ENCODE results near the gene PCSK2.

PCSK2 gene

DNA sequence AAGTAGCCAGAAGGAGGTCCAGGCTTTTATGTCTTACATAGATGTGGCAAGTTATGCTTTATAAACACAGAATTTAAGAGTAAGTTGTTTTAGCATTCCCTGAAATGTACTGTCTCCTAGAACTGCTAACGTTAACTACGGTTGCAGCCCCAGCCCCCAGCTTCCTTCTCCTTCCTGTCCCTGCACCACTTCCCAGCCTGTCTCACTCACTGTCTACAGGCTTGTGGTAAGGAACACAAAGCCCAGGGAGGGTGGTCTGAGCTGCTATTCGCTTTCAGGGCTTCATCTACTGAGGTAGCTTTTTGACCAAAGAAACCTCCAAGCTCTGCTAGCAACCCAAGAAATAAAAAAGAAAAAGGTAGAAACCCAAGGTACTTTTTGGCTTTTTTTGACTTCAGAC, 35.9 kb downstream of the PCSK2 start:
- no peak for DNase-seq

DNA sequence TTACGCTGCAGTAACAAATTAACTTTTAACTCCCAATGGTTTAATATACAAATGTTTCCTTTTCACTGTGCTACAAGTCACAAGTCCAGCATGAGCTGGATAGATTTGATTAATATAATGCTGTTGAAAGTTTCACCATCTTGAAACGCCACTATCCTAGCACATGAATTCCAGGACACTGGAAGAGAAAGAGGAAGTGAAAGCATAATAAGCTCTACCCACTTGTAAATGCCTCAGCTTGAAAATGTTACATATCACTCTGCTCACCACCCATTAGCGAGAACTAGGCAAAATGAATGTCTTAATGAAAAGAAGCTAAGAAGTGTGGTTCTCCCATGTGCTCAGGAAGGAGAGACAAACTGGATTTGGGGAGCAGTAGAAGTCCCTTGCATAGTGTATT, 46.9 kb downstream of the PCSK2 start:
- no peak for DNase-seq

DNA sequence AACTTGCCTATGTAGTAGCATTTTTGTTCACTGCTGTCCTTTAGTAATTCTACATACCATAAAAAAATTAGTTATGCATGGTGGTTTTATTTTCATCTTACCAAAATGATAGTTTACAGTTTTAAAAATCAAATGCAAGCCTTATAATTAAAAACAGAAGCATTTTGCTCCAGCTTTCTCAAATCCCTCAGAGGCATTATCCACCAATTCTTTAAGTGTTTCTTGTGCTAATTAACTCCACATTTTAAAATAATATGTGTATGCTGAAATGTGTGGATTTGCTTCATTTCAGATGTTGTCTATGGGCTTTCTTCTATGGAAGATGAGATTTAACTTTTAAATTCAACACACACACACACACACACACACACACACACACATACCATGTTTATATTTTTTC, 49.3 kb downstream of the PCSK2 start:
- DNase-seq: no peak

DNA sequence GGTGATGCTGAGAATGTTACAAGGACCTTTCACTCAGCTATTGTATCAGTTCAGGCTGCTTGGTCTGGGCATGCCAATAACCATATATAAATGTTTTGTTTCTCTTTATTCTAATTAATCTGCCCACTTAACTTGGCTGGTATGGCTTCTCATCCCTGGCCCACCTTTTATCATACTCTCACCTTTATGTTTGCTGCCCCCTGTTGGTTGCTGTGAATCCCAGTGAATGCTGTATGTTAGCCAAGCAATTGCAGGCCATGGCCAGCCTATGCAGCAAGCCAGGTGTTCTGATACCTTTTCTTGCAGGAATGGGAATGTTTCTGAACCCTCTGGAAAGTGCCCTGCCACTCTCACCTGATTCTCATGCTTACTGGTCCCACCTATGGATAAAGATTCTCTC, 54.6 kb downstream of the PCSK2 start:
- no peak for DNase-seq

DNA sequence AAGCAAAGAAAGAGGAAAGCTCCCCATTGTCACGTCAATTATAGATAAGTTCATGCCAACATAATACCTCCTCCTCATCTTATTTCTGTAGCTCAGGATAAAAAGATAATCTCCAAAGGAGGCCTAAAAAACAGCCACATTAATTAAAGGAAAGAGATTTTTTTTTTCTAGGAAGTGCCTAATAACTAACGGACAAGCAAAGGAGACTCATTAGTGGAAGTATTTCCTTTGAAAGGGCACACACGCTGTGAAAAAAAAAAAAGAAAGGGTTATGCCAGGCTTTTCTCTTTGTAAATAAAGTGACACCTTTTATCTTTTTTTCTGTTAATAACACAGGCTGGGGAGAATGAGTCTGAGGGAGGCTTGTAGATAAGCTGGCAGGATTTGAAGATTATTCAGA, 55.7 kb downstream of the PCSK2 start:
- no peak for DNase-seq

DNA sequence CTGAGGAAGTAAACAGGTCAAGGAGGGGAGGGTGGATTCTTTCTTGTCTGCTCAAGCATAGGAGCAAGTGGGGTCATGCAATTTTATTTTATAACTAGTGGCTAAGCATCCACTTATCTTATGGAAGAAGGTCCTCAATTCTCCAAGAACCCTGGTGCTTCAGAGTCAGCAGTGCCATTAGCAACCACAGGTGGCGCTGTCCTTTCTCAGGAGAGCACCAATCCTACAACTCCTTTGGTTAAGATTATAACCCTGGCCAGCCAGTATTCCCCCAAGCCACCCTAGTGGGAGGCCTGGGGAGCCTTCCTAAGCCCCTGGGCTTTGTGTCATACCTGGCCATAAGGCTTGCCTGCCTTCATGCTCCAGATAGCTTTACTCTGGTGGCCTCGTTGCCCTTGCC, 60.7 kb downstream of the PCSK2 start:
- DNase-seq: no peak

DNA sequence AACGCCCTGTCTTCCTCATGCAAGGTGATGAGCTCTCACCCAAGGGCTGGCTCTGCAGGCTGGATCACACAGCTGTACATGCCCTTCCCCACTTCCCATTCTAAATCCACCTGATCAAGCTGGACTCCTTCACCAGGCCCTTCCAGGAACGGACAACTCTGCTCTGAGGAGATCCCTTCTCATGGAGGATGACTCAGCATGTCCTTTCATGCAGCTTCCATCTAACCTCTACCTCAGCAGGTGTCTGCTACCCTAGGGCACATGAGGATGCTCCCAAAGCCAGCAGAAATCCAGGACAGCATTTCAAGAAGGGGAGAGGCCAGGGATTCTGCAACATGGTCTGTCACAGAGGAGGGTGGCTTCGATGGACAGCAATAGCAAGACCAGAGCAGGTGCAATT, 61.2 kb downstream of the PCSK2 start:
- no peak for DNase-seq

DNA sequence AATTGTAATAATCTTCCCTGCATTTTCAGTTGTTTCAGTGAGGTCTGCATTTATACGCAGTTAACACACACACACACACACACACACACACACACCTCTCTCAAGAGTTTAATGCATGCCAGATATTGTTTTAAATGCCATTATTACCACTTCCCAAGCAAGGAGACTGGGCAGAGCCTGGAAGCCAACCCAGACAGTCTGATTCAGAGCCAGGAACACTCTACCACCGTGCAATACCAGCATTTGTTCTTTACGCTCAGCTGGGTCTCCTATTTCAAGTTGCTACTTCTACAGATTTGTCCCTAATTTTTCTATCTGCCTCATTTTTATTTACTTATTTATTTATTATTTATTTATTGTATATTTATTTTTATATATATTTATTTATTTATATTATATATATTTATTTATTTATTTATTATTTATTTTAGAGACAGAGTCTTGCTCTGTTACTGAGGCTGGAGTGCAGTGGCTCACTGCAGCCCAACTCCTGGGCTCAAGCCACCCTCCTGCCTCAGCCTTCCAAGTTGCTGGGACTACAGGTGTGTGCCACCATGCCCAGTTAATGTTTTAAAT, 68.4 kb downstream of the PCSK2 start:
- DNase-seq: no peak

DNA sequence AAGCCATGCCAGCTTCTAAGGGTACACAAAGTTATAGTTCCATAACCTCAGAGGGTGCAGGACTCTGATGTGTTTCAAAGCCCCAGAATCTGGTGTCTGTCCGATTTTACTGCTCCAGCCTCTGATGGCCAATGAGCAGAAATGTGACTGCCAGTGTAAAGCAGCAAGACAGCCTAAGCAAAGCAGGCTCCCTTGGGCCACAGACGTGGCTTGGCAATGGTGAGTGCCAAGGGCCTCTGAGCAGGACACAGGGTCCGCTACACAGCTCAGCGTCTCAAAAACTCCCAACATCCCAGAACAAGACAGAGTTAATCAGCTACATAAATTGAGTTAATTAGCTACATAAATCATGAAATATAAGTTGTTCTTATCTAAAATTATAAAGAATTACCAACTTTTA, 69.2 kb downstream of the PCSK2 start:
- no peak for DNase-seq

DNA sequence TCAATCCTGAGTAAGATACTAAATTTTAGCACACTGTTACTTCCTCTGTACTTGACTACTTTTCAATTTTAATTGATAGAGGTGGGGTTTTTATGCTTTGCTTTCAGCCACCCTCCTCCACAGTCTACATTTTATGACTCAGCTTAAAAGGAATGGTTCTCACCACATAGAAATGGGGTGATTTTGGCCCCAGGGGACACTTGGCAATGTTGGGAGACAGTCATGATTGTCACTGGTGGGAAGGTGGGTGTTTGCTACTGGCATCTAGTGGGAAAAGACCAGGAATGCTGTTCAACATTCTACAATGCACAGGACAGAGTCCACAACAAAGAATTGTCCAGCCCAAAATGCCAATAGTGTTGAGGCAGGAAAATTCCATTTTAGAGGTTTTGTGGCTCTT, 71.3 kb downstream of the PCSK2 start:
- DNase-seq: no peak

DNA sequence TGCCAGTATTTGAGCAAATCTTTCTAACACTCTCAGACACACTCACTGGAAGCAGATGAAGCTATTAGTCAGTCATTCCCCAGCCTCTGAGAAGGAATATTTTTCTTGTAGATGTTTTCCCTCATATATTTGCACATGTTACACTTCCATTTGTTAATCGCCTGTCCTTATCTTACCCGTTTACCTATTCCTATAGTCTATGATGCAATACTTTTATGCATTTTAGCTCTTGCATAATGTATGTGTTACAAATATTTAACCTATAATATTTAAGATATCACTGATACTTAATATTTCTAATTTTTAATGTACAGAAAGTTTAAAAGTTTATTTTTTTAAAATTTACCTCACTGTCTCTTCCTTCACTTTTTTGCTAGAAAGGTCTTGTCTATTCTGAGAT, 71.9 kb downstream of the PCSK2 start:
- DNase-seq: no peak

DNA sequence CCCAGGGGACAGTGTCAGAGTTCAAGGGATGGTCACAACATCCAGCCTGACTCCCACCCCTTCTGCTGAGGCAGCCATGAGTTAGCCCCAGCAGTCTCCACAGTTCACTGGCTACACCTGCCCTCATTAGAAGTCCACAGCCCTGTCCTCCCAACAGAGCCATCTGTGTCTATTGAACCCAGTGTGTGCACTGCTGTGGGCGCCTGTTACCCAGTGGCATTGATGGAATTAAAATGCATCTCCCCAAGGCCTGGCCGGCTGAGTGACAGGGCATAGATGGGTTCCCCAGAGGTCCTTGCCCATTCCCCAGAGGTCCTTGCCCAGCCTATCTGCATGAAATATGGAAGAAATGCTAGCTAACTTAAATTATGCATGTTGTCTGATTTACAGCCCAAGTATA, 73.3 kb downstream of the PCSK2 start:
- no peak for DNase-seq

DNA sequence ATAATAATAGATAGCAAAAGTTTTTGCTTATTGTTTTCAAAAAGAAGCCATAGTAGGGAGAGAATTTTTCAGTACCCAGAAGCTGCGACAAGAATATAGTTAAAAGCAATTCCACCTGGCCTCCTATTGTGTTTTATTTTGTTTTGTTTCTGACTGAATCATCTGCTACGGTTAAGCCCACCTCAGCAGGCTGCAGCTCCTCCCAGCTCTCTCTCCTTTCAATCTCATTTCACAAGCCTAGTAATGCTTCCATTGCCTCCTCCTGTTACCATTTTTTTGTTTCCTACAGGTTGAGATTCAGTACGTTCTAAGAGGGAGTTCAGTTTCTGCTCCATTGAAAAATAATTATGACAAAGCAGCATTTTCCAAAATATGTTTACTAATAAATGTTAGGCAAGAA, 77.9 kb downstream of the PCSK2 start:
- DNase-seq: no peak

DNA sequence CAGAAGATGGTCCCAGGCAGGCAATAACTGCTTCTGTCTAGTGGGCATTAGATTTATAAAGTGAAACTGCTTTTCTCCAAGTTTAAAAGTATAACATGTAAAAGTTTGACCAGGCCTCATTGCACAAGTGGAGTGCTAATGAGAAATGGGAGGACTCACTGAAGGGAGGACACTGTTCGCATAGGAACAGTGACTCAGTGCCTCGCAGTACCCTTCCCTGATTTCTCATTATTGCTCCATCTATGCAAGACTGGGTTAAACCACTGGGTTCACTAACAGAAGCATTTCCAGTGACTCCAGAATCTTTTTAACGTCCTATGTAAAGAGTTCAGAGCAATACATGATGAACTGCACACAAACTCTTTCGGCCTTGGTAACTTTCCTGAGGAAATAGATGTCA, 79.6 kb downstream of the PCSK2 start:
- DNase-seq: no peak

DNA sequence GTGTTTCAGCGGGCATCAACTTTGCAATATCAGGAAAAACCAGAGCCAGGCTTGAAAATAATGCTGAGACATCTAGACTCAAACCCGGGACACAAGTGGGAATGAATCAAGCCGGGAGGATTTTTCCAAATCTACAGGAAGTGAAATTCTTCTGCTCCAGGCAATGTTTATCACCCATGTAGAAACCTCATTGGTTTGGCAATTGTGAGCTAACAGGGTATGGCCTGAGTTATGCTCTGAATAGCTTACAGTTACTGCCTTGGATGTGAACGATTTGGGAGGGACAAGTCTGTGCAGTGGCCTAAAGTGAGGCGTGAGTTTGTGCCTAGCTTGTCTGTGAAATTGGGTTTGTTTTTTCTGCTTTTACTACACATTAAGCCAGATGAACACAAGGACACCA, 87.4 kb downstream of the PCSK2 start:
- no peak for DNase-seq

DNA sequence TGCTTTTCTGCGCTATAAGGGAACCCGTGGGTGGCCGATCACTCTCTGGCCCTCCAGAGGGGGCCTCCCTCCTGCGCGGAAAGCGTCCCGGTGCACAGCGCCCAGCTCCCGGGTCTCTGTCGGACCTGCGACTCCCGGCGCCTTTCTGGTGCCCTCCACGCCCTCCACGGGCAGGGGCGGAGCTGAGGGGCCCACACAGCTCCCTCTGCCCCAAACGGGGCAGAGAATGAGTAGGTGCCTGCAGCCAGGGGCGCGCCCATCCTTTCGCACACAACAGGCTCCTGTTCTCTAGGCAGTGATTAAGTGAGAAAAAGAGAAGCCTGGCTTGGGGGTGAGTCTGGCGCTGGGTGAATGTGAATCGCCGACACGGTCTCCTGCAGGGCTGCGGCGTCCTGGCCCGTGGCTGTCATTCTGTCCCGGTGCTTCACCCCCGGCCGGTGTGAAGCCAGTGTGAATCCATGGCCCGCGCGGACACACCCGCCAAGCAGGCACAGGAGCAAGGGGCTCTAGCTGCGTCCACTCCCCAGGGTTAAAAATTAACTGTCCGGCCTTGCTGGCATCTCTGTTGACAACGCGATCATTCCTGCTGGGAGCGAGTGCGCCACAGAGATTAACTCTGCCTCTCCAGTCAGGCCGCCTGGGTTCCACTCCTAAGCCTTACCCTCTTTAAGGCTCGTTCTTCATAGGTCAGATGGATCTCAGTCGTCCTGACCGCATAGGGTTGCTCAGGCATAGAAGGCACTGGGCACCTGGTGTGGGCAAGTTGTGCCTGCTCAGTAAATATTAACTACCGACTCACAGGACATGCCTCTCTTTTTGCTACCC, 88.8 kb downstream of the PCSK2 start:
- no peak for DNase-seq

DNA sequence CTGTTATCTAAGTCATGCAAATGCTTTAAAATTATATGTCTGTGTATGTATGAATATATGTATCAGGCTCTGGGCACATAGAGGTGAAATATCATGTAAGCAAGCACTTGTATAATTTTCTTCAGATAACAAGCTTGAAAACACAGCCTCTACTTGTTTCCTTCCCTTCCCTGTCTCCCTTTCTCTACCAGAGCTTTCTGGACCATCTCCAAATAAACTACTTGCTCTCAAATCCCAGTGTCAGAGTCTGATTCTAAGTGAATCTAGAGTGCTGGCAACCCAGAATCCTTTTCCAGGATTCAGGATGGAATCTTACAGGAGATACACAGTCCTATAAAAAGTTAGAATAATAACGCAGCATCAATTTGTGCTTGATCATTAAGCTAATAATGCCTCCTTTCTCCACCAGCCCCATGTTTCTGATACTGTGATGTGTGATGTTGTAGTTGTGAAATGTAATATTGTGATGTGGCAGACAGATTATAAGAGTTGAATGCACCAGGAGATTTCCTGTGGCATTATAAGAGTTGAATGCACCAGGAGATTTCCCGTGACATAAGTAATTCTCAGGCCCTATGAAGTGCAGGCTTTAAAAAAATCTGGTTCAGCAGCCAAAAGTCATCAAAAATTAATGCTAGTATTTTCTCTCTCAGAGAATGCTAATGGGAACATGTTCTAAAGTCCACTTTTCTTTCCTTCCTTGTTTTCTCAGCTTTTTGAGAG, 89.6 kb downstream of the PCSK2 start:
- no peak for DNase-seq

DNA sequence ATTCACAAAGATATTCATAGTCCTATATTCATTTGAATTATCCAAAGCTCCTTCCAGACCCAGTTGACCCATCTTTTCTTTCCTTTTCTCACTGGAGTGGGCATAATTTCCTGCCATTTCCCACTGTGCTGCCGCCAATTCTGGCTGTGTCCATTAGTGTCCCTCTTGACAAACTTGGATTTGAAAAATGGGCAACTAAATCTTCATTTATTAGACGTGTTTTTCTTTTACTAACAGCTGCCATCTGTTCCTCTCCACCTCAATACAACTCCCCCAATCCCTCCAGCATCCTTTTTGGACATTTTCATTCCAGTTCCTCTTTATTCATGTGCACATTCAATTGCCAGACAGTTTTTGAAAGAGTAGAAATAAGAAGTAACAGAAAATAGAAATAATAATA, 90.5 kb downstream of the PCSK2 start:
- no peak for DNase-seq

DNA sequence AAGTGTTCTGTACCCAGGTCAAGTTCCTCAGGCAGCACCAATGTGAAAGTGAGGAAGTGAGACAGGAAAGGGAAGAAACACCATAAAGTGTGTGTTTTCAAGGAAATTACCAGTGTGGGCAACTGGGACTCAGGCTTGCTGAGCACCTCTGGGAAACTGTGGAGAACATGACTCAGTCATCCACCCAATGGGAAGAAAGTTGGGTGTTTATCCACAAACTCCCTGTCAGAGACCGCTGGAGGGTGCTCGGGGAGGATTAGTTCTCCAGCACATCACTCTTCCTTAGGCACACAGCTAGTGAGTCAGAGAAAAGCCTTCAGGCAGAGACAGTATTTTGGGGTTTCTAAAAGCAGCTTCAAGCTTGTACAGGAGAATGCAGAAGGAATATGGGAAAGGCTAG, 93.6 kb downstream of the PCSK2 start:
- DNase-seq: no peak

DNA sequence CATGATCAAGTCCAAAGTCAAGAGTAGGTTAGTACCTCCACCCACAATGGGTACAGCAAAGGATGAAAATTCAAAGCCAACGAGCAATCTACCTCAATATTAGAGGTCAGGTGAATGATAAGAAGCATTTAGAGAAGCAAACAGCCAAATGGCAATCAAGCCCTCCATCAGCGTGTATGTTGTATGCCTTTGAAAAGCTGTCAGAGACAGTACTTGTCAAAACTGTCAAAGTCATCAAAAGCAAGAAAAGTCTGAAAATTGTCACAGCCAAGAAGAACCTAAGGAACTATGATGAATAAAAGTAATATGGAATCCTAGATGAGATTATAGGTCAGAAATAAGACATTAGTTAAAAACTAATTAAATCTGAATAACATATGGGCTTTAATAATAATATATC, 99.3 kb downstream of the PCSK2 start:
- DNase-seq: no peak

DNA sequence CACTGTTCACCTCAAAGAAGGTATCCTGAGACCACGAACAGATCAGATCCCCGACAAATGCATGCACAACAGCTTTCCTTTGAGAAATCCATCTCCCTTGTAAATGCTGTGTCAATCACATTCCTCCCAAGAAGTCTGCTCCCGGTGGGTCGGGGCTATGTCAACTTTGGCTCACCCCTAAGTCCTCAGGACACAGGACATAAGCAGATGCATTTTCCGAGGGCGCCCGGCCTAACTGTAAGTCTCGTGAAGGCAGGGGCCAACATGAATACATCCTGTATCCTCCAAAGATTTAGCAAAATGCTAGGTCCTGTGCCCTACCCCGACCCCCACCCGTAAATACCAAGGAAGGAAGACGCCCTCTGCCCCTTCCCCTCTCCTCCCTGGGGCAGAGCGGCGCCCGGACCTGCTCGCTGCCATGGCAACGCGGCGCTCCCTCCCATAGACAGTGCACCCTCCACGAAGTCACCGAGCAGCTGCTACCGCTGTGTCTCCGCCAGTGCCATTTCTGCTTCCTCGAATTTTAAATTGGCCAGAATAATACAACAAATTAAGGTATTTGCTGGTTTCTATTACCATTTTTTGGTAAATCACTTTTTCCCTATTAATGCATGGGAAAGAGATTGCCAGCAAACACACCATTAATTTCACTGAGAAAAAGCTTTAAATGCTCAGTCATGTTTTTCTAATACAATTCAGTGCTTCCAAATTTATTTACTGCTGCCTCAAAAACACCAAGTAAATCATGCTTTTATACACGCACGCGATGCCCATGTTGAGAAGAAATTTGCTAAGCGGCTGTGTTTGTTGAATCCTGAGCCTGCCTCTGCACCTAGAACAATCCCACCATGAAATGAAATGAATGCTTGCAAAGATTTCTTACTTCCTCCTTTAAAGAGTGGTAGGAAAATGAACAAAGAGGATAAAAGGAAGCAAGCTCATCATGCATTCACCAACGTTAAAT, 100.6 kb downstream of the PCSK2 start:
- DNase-seq: no peak

DNA sequence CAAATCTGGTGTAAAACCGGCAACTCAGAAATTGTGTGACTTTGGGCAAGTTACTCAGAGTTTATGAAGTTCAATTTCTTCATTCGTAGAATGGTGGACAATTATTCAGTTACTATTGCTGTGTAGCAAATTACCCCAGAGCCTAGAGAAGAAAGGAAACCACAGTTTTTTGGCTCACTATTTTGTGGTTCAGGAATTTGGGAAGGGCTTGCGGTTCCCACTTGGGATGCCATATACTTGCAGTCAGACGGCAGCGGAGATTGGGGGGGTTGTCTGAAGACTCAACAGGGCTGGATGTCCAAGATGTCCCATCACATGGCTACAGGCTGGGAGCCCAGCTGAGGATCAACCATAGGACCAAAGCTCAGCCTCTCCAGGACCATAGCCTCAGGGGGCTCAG, 108.1 kb downstream of the PCSK2 start:
- DNase-seq: no peak

DNA sequence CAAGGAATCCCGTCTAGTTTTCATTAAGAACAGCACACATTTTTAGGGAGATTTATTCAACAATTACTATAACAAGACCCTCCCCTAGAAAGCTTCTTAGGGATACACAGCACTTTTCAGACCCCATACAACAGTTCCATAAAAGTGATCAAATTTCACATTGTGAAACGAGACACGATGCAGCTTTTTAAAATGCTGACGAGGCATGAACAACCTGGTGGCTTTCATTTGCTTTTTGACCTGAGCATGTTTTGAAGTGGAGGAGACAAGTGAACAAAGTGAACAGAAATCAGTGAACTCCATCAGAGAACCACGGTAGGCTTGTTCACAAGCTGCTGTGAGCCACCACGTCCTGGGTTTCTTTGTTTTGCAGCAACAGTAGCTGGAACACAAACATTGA, 112.2 kb downstream of the PCSK2 start:
- DNase-seq: no peak
